ENCODE results near the gene DNALI1.

Gene DNALI1

DNA sequence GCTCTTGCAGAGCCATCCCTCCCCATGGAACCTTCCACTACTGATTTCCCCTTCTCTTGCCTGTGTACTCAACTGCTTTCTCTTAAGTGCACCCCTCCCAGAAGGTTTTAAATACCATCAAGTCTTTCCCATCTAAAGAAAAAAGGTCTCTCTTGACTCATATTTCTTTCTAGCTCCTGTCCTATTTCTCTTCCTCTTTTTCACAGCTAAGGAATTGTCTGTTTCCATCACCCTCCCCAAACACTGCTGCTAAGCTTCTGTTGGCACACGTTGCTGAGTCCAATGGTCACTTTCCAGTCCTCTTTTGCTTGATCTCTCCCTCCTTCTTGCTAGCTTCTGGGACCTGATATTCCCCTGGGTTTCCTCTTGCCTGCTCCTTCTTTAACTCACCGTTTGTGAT is 52.3 kb downstream of the DNALI1 start:
- peaks cover 37% of the 10 kb centered on the region for H3K27me3 ChIP-seq (ENCODE audit: control insufficient read depth, low read length)

DNA sequence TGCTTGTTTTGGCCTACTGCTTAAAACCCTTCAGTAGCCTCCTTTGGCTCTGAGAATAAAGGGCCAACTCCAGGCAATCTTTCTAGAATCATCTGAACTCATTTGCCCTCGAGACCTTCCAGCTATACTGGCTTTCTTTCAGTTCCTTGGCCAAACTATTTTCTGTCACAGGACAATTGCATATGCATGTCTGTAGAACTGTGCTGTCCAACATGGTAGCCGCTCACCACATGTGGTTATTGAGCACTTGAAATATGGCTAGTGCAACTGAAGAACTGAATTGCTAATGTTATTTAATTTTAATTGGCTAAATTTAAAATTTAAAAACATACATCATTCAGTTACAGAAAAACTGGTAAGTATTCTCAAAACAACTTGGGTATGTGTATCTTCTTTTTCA is 53.3 kb downstream of the DNALI1 start:
- Histone ChIP-seq H3K9me2 (replicated peaks; ENCODE audit: control insufficient read depth, low read length) (no peaks in the 10 kb centered on the region), H3K27ac (ENCODE audit: low read depth, low read length) (no peak overlapping the region), H4K20me1 (ENCODE audit: control insufficient read depth, insufficient read depth, low read depth, low read length) (no peaks in the 10 kb centered on the region), H3K27me3 (ENCODE audit: control insufficient read depth, low read length) (peaks cover 37% of the 10 kb centered on the region), H3K4me2 (ENCODE audit: low read length) (no peak overlapping the region), H3K9me3 (ENCODE audit: control insufficient read depth, insufficient read depth, low read length) (no peaks in the 10 kb centered on the region), H3K79me2 (ENCODE audit: control insufficient read depth, low read length) (no peaks in the 10 kb centered on the region), H3K4me1 (ENCODE audit: control insufficient read depth, low read length) (peaks cover 4% of the 10 kb centered on the region; the same call in 1 of the 2 replicates), H3K4me3 (ENCODE audit: low read length) (no peak overlapping the region), H3K36me3 (ENCODE audit: control insufficient read depth, low read length) (no peaks in the 10 kb centered on the region), H3F3A (ENCODE audit: control insufficient read depth, insufficient read depth) (no peaks in the 10 kb centered on the region)
- TF ChIP-seq EZH2phosphoT487 (IDR thresholded peaks at IDR 0.05; ENCODE audit: borderline replicate concordance, low read length), result no peak
- TF ChIP-seq, protein P1, sequence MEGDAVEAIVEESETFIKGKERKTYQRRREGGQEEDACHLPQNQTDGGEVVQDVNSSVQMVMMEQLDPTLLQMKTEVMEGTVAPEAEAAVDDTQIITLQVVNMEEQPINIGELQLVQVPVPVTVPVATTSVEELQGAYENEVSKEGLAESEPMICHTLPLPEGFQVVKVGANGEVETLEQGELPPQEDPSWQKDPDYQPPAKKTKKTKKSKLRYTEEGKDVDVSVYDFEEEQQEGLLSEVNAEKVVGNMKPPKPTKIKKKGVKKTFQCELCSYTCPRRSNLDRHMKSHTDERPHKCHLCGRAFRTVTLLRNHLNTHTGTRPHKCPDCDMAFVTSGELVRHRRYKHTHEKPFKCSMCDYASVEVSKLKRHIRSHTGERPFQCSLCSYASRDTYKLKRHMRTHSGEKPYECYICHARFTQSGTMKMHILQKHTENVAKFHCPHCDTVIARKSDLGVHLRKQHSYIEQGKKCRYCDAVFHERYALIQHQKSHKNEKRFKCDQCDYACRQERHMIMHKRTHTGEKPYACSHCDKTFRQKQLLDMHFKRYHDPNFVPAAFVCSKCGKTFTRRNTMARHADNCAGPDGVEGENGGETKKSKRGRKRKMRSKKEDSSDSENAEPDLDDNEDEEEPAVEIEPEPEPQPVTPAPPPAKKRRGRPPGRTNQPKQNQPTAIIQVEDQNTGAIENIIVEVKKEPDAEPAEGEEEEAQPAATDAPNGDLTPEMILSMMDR (IDR thresholded peaks at IDR 0.05; ENCODE audit: low read depth, low read length, poor library complexity, severe bottlenecking), result no peak

More for the DNA sequence above, 52.3 kb downstream of the DNALI1 start:
- Histone ChIP-seq H3K36me3 (ENCODE audit: control insufficient read depth, low read length) (no peaks in the 10 kb centered on the region), H3K9me2 (replicated peaks; ENCODE audit: control insufficient read depth, low read length) (no peaks in the 10 kb centered on the region), H3K4me3 (ENCODE audit: low read length) (no peak overlapping the region), H3K79me2 (ENCODE audit: control insufficient read depth, low read length) (no peaks in the 10 kb centered on the region), H4K20me1 (ENCODE audit: control insufficient read depth, insufficient read depth, low read depth, low read length) (no peaks in the 10 kb centered on the region), H3K27ac (ENCODE audit: low read depth, low read length) (no peak overlapping the region), H3K9me3 (ENCODE audit: control insufficient read depth, insufficient read depth, low read length) (no peaks in the 10 kb centered on the region), H3F3A (ENCODE audit: control insufficient read depth, insufficient read depth) (no peaks in the 10 kb centered on the region), H3K4me2 (ENCODE audit: low read length) (no peak overlapping the region), H3K4me1 (ENCODE audit: control insufficient read depth, low read length) (peaks cover 4% of the 10 kb centered on the region; the same call in 1 of the 2 replicates)
- TF ChIP-seq, protein P1 (IDR thresholded peaks at IDR 0.05; ENCODE audit: low read depth, low read length, poor library complexity, severe bottlenecking), result no peak
- TF ChIP-seq EZH2phosphoT487 (IDR thresholded peaks at IDR 0.05; ENCODE audit: borderline replicate concordance, low read length), result no peak

DNA sequence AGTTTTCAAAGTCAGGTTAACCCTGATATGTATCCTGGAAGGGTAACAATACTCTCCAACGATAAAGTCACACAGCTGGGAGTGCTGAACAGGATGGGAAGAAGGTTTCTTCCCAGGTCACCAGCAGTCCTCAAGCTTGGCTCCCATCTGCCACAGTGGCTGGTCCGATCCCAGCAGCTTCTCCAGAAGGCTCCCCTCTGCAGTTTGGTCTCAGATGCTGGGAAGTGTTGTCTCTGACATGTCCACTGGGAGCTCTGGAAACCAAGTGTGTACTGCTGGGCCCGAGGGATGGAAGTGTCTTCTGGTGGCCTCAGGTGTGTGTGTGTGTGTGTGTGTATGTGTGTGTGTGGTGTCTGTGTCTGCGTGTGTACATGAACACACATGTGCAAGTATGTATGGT is 55.4 kb downstream of the DNALI1 start:
- Histone ChIP-seq H3K4me2 (ENCODE audit: low read length) (no peak overlapping the region), H3K4me1 (ENCODE audit: control insufficient read depth, low read length) (peaks cover 4% of the 10 kb centered on the region; the same call in 1 of the 2 replicates), H3F3A (ENCODE audit: control insufficient read depth, insufficient read depth) (no peaks in the 10 kb centered on the region), H4K20me1 (ENCODE audit: control insufficient read depth, insufficient read depth, low read depth, low read length) (no peaks in the 10 kb centered on the region), H3K27me3 (ENCODE audit: control insufficient read depth, low read length) (peaks cover 34% of the 10 kb centered on the region), H3K27ac (ENCODE audit: low read depth, low read length) (no peak overlapping the region), H3K79me2 (ENCODE audit: control insufficient read depth, low read length) (no peaks in the 10 kb centered on the region), H3K36me3 (ENCODE audit: control insufficient read depth, low read length) (no peaks in the 10 kb centered on the region), H3K9me3 (ENCODE audit: control insufficient read depth, insufficient read depth, low read length) (no peaks in the 10 kb centered on the region), H3K9me2 (replicated peaks; ENCODE audit: control insufficient read depth, low read length) (no peaks in the 10 kb centered on the region), H3K4me3 (ENCODE audit: low read length) (no peak overlapping the region)
- no peak for TF ChIP-seq EZH2phosphoT487 (IDR thresholded peaks at IDR 0.05; ENCODE audit: borderline replicate concordance, low read length)
- TF ChIP-seq, protein P1 (IDR thresholded peaks at IDR 0.05; ENCODE audit: low read depth, low read length, poor library complexity, severe bottlenecking), result no peak

Measured in DOHH2 (cell line).